Measurements from ENCODE around the gene WHRN. TPM values are rescaled to one million over a fixed set of nuclear protein-coding genes. Genes with fewer than 3 reads are reported as not detected.

The WHRN gene
- total RNA-seq, 2 donors from 2014 or later: 2.6 to 8.2 TPM

GRCh38 chr9:114426046-114426948 is 79.0 kb downstream of the WHRN start:
- no peak overlapping the region for H3K27ac ChIP-seq
- no peaks in the 10 kb centered on the region for H3K27me3 ChIP-seq

DNA sequence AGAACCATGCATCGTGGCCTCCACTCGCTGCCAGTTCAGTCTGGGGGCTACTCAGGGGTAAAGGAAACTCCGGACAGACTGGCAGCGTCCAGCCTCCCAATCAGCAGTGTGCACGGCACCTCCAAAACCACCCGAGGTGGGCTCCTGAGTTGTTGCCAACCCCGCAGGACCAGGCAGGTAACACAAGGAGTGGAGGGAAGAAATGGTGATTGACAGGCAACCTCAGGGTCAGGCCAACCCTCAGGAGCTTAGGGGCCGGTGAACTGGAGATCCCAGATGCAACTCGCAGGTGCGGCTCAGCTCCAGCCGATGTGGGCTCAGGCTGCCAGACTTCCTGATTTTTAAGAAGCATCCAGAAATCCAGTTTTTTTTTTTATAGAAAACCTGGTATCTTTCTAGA is 80.1 kb downstream of the WHRN start:
- Histone ChIP-seq H3K4me1 (no peaks in the 10 kb centered on the region), H3K27me3 (no peaks in the 10 kb centered on the region), H3K27ac (no peak overlapping the region), H3K9me3 (no peaks in the 10 kb centered on the region), H3K36me3 (no peaks in the 10 kb centered on the region), H3K4me3 (no peak overlapping the region)
- DNase-seq (ENCODE audit: low spot score): no peak
- TF ChIP-seq, protein P1, sequence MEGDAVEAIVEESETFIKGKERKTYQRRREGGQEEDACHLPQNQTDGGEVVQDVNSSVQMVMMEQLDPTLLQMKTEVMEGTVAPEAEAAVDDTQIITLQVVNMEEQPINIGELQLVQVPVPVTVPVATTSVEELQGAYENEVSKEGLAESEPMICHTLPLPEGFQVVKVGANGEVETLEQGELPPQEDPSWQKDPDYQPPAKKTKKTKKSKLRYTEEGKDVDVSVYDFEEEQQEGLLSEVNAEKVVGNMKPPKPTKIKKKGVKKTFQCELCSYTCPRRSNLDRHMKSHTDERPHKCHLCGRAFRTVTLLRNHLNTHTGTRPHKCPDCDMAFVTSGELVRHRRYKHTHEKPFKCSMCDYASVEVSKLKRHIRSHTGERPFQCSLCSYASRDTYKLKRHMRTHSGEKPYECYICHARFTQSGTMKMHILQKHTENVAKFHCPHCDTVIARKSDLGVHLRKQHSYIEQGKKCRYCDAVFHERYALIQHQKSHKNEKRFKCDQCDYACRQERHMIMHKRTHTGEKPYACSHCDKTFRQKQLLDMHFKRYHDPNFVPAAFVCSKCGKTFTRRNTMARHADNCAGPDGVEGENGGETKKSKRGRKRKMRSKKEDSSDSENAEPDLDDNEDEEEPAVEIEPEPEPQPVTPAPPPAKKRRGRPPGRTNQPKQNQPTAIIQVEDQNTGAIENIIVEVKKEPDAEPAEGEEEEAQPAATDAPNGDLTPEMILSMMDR (IDR thresholded peaks at IDR 0.05): no peak

More at GRCh38 chr9:114426046-114426948, 79.0 kb downstream of the WHRN start:
- no peak for DNase-seq (ENCODE audit: low spot score)
- H3K4me3 ChIP-seq: no peak overlapping the region
- no peaks in the 10 kb centered on the region for H3K9me3 ChIP-seq
- TF ChIP-seq, protein P1 (IDR thresholded peaks at IDR 0.05): no peak
- no peaks in the 10 kb centered on the region for H3K36me3 ChIP-seq
- H3K4me1 ChIP-seq: no peaks in the 10 kb centered on the region

- no peaks in the 10 kb centered on the region for H3K36me3 ChIP-seq
- no peak overlapping the region for H3K27ac ChIP-seq
- TF ChIP-seq, protein P1 (IDR thresholded peaks at IDR 0.05): no peak
- no peak for DNase-seq (ENCODE audit: low spot score)
- no peaks in the 10 kb centered on the region for H3K9me3 ChIP-seq
- no peak overlapping the region for H3K4me3 ChIP-seq
- H3K4me1 ChIP-seq: no peaks in the 10 kb centered on the region
- no peaks in the 10 kb centered on the region for H3K27me3 ChIP-seq
Observed at GRCh38 chr9:114424126-114424525, 81.1 kb downstream of the WHRN start.

DNA sequence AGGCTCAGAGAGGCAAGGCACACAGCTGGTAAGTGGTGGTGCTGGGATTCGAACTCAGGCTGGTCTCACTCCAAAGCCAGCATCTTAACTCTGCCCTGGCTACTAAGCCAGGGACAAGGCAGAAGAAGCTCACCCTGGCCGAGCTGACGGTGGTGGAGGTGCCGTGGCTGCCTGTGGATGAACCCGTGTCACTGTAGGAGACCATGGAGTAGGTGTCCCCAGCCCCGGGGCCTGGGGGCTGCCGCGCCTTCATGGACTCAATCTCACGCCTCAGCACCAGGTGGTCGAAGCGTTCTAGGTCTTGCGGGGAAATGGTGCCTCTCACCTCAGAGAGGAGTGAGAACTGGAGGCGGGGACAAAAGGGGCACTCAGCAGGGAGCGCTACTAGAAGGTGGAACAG is 82.1 kb downstream of the WHRN start:
- Histone ChIP-seq H3K27ac (no peak overlapping the region), H3K4me1 (no peaks in the 10 kb centered on the region), H3K27me3 (no peaks in the 10 kb centered on the region), H3K4me3 (no peak overlapping the region), H3K36me3 (no peaks in the 10 kb centered on the region), H3K9me3 (no peaks in the 10 kb centered on the region)
- TF ChIP-seq, protein P1 (IDR thresholded peaks at IDR 0.05): no peak
- DNase-seq (ENCODE audit: low spot score): no peak

DNA sequence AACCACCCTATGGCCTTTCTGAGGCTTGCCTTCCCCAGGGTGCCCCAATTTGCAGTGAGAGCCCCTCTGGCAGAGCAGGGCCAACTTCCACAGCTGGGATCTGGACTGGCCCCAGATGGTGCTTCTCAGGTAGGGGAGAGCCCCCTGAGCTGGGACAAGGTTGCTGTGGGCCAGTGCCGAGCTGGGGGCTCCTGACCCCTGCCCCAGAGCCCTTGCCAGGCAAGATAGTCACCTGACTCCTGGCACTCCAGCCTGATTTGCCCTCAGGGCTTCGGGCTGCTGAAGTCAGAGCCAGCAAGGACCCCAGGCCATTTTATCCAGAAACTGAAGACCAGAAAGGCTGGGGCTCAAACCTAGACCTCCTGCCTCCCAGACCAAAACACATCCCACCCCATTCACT is 84.1 kb downstream of the WHRN start:
- TF ChIP-seq, protein P1 (IDR thresholded peaks at IDR 0.05): no peak
- H3K4me1 ChIP-seq: no peaks in the 10 kb centered on the region
- H3K36me3 ChIP-seq: no peaks in the 10 kb centered on the region
- H3K27me3 ChIP-seq: no peaks in the 10 kb centered on the region
- H3K9me3 ChIP-seq: no peaks in the 10 kb centered on the region
- DNase-seq (ENCODE audit: low spot score): no peak
- H3K4me3 ChIP-seq: no peak overlapping the region
- no peak overlapping the region for H3K27ac ChIP-seq

All from right atrium auricular region (tissue), 2 donors.